Neural cell (in vitro differentiated cells): ENCODE measurements around the gene ZNF536.

Experiments used
- CTCF ChIP-seq: fragments of 450-650 bp; IDR thresholded peaks from 2 replicates; pipeline ENCODE4 v1.5.1; 2014; ENCODE audit warnings: antibody characterized with exemption, mild to moderate bottlenecking, moderate library complexity; ENCODE audit not compliant: poor library complexity, severe bottlenecking
- EP300 ChIP-seq: fragments of 450-650 bp; conservative IDR thresholded peaks from 2 replicates; pipeline ENCODE4 v1.6.1; 2014; ENCODE audit warnings: antibody characterized with exemption, mild to moderate bottlenecking, moderate library complexity; ENCODE audit not compliant: poor library complexity, severe bottlenecking
- EZH2 ChIP-seq: fragments of 200-600, 300-800 bp; shearing (Covaris generic), sonication (generic); IDR thresholded peaks from 2 replicates; pipeline ENCODE4 v1.6.1; 2014; ENCODE audit warnings: antibody characterized with exemption, low read length, borderline replicate concordance, mild to moderate bottlenecking; ENCODE audit not compliant: insufficient read depth, poor library complexity, severe bottlenecking
- POLR2AphosphoS5 ChIP-seq: IDR thresholded peaks from 2 replicates; pipeline ENCODE4 v1.6.1; 2012
- RAD21 ChIP-seq: fragments of 450-650 bp; conservative IDR thresholded peaks from 2 replicates; pipeline ENCODE4 v1.6.1; 2014; ENCODE audit warnings: antibody characterized with exemption, mild to moderate bottlenecking, moderate library complexity
- REST ChIP-seq: IDR thresholded peaks from 2 replicates; pipeline ENCODE4 v1.6.1; 2012; ENCODE audit warnings: borderline replicate concordance
- SMC3 ChIP-seq: fragments of 450-650 bp; conservative IDR thresholded peaks from 2 replicates; pipeline ENCODE4 v1.6.1; 2014; ENCODE audit warnings: antibody characterized with exemption, mild to moderate bottlenecking, moderate library complexity; ENCODE audit not compliant: poor library complexity
- TAF1 ChIP-seq: IDR thresholded peaks from 2 replicates; pipeline ENCODE4 v1.6.1; 2012; ENCODE audit warnings: low read depth

DNA sequence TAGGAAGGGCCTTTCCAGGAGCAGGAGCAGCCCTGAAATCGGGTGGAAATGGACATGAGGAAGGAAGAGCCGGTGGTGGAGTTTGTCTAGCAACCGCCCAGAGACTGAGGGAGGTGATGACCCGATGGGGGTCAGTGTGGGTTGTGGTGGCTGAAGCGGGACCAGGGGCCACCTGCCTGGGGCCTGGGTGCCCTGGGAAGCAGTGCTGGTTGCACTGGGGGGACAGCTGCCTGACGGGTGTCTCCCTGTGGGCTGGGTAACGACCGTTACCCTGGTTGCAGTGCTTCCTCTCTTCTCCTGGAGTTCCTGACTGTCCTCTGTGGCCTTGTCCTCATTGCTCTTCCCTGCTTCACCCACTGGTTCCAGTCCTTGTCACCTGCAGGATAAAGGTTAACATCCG is 13.0 kb downstream of the ZNF536 start:
- TF ChIP-seq CTCF (no peak), RAD21 (no peak), POLR2AphosphoS5 (no peak), EP300 (no peak), EZH2 (no peak), TAF1 (no peak), REST (no peak), SMC3 (no peak)
